Dermis microvascular lymphatic vessel endothelial cell (primary cell): ENCODE measurements around the gene SNRNP200. TPM values are rescaled to one million over a fixed set of nuclear protein-coding genes. Genes with fewer than 3 reads are reported as not detected.

Experiments used
- total RNA-seq: library from RNA; depleted of rRNA; stranded (reverse); fragments of >200 nt; gene quantifications from 2 replicates; pipeline ENCODE4 v1.2.1, GENCODE V29; 2014

The SNRNP200 gene
- total RNA-seq, 1 donor from 2014 or later: 47.8 TPM

Other genes with a start within 250 kb of the SNRNP200 start
- gene ADRA2B, start 189.0 kb downstream of the SNRNP200 start, total RNA-seq: under 0.01 TPM in 2 replicates
- not detected in 2 replicates for gene ASTL, start 167.0 kb downstream of the SNRNP200 start, total RNA-seq
- 0.26 and 0.76 TPM in 2 replicates for gene DUSP2, start 160.1 kb downstream of the SNRNP200 start, total RNA-seq
- gene STARD7, start 96.7 kb downstream of the SNRNP200 start, total RNA-seq: 238 and 252 TPM in 2 replicates
- 17.8 and 25.8 TPM in 2 replicates for gene TMEM127, start 39.5 kb downstream of the SNRNP200 start, total RNA-seq
- gene CIAO1, start 39.3 kb downstream of the SNRNP200 start, total RNA-seq: 84.2 and 100 TPM in 2 replicates
- 4.0 and 4.4 TPM in 2 replicates for gene ITPRIPL1, start 19.8 kb upstream of the SNRNP200 start, total RNA-seq
- 7.6 and 16.3 TPM in 2 replicates for gene NCAPH, start 30.2 kb upstream of the SNRNP200 start, total RNA-seq
- gene NEURL3, start 199.8 kb upstream of the SNRNP200 start, total RNA-seq: 0.13 TPM in 2 replicates
- 9.6 and 13.1 TPM in 2 replicates for gene ARID5A, start 231.2 kb upstream of the SNRNP200 start, total RNA-seq